GM18498 (cell line): ENCODE measurements around the gene ARCN1.
"Not testable (repeated sequence)": the region's sequence is repeated elsewhere in the genome, so short reads cannot be mapped to it uniquely, and the experiment has no call there.

ENCODE experiments used
- ATAC-seq: cut with Tn5 transposase; IDR thresholded peaks from one replicate; pipeline ENCODE4 v1.9.1; 2021; ENCODE audit warnings: mild to moderate bottlenecking, moderate library complexity; ENCODE audit not compliant: unreplicated experiment

Gene ARCN1

DNA sequence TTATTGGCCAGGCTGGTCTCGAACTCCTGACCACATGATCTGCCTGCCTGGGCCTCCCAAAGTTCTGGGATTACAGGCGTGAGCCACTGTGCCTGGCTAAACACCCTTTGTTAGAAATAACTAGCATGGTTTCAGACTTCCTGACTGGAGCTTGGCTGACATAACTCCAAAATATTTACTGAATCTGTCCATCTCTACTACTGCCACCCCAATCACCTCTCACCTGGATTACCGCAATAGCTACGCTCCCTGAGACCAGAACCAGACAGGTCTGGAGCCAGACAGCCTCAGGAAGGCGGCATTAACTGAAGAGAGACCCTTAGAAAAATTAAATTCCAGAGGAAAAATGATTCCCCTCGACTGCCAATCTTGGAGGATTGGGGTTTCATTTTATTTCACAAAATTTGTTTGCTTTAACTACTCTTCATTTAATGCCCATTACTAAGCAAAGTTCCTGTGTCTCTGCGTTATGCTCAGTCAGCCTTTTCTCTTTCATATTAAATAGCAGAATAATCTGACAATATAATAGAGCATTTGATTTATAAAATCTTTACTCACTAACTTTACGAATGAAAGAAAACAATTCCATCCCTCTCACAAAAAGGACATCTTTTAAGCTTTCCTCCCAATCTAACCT, 28.1 kb upstream of the ARCN1 start:
- no peak for ATAC-seq

- ATAC-seq: no peak
These were observed 27.6 kb upstream of the ARCN1 start for GRCh38 chr11:118544647-118545010.

DNA sequence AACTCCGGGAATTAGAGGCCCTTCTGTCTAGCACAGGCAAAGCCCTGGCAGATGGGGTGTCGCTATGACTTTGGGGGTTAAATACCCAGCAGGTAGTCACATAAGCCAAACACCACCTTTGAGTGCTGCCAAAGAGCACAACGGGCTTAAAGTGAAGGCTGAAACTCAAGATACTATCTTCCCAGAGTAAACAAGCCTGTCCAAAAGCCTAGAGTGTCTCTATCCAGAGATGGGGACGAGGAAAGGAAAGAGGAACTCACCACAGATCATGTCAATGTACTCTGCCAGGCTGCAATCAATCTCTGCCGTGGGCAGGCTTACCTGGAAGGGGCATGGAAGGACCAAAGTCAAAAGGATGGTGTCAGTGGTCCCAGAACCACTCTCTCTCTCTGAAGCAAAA, 26.7 kb upstream of the ARCN1 start:
- ATAC-seq: no peak

- no peak for ATAC-seq
These were observed 25.1 kb upstream of the ARCN1 start for GRCh38 chr11:118547132-118547531.

DNA sequence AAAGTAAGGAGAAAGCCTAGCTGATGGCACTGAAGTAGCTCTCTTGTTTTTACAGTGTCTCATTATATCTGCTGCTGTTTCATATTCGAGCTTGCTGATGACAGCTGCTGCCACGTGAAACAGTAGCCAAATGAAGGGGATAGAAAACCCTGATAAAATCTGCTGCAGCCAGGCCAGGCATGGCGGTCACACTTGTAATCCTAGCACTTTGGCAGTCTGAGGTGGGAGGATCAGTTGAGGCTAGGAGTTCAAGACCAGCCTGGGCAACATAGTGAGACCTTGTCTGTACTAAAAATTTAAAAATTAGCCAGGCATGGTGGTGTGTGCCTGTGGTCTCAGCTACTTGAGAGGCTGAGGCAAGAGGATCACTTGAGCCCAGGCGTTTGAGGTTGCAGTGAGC, 19.9 kb upstream of the ARCN1 start:
- no peak for ATAC-seq

GRCh38 chr11:118560806-118561205, 11.4 kb upstream of the ARCN1 start:
- ATAC-seq: no peak

GRCh38 chr11:118565051-118565450, 7.2 kb upstream of the ARCN1 start:
- ATAC-seq: no peak

DNA sequence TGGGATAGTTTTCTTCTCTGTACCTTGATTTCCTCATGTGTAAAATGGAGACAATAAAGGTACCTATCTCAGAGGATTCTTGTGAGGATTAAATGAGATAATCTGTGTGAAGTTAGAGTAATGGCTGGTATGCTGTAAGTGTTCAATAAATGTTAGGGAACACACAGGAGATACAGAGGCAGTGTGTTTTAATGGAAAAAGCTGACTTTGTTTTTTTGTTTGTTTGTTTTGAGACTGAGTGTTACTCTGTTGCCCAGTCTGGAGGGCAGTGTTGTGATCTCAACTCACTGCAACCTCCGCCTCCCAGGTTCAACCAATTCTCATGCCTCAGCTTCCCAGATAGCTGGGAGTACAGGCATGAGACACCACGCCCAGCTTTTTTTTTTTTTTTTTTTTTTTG, 2.5 kb upstream of the ARCN1 start:
- no peak for ATAC-seq

- no peak for ATAC-seq
These were observed 1.4 kb upstream of the ARCN1 start for GRCh38 chr11:118570787-118571186.

DNA sequence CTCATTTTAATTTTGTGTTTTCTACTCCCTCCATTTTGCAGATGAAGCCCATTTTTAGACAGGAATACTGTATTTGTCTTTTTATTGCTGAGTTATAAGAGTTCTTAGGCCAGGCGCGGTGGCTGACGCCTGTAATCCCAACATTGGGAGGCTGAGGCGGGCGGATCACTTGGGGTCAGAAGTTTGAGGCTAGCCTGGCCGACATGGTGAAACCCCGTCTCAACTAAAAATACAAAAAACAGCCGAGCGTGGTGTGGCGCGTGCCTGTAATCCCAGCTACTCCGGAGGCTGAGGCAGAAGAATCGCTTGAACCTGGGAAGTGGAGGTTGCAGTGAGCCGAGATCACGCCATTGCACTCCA, 528 bp upstream of the ARCN1 start:
- ATAC-seq: not testable (repeated sequence)

DNA sequence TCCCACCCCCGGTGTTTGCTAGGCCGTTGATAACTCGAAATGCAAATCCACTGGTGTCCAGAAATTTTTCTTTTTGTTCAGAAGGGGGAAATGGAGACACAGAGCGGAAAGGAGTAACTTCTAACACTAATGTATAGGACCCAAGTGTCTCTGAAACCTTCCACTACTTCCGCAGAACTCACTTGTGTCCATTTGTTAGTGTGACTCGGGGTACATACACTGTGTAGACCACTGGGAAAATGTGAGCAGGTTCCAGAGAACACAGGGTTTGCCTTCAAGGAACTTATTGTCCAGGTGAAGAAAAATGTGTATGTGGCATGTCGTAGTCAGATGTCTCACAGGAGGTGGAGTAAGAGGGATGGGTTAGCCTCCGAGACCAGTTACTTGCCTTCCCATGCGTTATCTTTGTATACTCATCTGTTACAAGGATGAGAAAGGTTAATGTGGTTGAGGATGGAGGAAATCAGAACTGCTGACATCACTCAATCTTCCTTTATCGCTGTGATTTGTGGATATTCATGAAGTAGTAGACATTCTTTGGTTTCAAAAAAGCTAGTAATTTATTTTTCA, 857 bp downstream of the ARCN1 start:
- ATAC-seq: peak; percentile 33

GRCh38 chr11:118574636-118575035, 2.4 kb downstream of the ARCN1 start:
- ATAC-seq: no peak

DNA sequence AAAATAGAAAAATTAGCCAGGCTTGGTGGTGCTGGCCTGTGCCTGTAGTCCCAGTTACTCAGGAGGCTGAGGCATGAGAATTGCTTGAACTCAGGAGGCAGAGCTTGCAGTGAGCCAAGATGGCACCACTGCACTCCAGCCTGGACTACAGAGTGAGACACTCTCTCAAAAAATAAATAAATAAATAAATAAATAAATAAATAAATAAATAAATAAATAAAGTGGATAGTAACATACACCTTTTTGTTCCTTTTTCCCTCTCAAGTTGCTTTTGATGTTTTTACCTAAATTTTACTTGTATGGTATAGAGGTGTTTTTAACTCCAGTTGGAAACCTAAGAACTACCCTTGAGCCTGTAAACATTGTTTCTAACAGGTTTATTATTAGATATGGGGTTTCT, 5.8 kb downstream of the ARCN1 start:
- not testable (repeated sequence) for ATAC-seq

GRCh38 chr11:118581057-118581456, 8.8 kb downstream of the ARCN1 start:
- ATAC-seq: no peak

GRCh38 chr11:118587952-118588351, 15.7 kb downstream of the ARCN1 start:
- ATAC-seq: no peak

DNA sequence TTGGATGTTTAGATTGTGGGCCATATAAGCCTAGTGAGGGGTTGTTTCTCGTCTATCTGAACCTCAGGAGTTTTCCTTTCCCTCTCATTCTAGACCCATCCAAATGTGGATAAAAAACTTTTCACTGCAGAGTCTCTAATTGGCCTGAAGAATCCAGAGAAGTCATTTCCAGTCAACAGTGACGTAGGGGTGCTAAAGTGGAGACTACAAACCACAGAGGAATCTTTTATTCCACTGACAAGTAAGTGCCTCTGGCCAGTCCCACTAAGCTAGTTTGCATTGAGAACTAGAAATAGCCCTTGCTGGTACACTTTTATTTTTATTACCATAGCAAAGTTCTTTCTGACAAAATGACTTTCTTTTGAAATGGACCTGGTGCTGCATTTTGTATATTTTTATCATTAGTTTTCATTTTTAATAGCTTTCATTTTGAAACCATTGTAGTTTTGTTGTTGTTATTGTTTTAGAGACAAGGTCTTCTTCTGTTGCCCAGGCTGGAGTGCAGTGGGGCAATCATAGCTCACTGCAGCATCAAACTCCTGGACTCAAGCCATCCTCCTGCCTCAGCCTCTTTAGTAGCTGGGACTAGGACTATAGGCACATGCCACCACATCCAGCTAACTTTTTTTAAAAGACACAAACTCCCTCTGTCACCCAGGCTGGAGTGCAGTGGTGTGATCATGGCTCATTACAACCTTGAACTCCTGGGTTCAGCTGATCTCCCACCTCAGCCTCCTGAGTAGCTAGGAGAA, 20.6 kb downstream of the ARCN1 start:
- no peak for ATAC-seq

GRCh38 chr11:118594984-118595383, 22.8 kb downstream of the ARCN1 start:
- ATAC-seq: not testable (repeated sequence)

DNA sequence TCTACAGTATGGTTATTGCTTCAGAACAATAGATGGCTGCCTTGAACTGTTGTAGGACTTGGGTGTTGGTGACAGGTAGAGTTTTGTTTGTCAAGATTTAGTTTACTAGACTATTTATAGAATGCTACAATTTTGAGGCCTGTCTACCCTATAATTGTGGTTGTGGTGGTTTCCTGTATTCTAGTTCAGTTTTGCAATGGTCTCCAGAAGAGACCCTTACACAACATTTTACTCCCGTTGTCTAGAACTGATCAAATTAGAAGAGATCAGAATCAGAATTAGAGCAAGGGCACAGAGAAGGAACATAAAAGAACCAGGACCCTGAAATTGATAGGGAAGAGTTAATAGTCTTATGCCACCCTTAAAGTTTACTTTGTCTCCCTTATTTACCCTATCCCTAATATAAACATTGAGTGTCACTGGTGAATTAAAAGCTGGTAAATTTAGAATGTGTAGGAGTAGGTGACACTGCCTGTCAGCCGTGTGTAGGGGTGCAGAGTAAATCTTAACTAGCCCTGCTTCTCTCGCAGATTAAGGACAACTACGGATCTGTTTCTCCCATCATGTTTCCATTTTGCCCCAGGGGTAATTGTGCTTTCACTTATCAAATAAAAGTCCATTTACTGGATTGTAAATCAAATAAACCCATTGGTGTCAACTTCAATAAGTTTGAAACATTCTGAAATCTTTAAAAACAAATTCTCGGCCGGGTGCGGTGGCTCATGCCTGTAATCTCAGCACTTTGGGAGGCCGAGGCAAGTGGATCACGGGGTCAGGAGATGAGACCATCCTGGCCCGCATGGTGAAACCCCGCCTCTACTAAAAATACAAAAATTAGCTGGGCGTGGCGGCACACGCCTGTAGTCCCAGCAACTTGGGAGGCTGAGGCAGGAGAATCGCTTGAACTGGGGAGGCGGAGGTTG, 24.3 kb downstream of the ARCN1 start:
- no peak for ATAC-seq

- no peak for ATAC-seq
These were observed 25.3 kb downstream of the ARCN1 start for GRCh38 chr11:118597556-118597955.

GRCh38 chr11:118602331-118602730, 30.1 kb downstream of the ARCN1 start:
- no peak for ATAC-seq

DNA sequence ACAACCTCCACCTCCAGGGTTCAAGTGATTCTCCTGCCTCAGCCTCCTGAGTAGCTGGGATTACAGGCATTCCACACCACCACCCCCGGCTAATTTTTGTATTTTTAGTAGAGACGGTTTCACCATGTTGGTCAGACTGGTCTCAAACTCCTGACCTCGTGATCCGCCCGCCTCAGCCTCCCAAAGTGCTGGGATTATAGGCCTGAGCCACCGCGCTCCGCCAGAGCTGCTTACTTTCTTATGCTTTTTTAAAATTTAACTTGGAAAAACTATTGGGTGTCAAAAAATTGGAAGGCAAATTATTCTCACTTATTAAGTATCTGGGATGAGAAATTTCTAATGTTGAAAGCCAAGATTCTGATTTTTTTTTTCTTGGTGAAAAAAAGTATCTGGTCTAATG, 31.5 kb downstream of the ARCN1 start:
- ATAC-seq: not testable (repeated sequence)
